GM18519 (cell line): ENCODE data around the gene MIDN.

Experiments used
- ATAC-seq: cut with Tn5 transposase; IDR thresholded peaks from one replicate; pipeline ENCODE4 v1.9.1; 2021; ENCODE audit warnings: mild to moderate bottlenecking, moderate library complexity; ENCODE audit not compliant: unreplicated experiment, low FRiP score

Gene MIDN

DNA sequence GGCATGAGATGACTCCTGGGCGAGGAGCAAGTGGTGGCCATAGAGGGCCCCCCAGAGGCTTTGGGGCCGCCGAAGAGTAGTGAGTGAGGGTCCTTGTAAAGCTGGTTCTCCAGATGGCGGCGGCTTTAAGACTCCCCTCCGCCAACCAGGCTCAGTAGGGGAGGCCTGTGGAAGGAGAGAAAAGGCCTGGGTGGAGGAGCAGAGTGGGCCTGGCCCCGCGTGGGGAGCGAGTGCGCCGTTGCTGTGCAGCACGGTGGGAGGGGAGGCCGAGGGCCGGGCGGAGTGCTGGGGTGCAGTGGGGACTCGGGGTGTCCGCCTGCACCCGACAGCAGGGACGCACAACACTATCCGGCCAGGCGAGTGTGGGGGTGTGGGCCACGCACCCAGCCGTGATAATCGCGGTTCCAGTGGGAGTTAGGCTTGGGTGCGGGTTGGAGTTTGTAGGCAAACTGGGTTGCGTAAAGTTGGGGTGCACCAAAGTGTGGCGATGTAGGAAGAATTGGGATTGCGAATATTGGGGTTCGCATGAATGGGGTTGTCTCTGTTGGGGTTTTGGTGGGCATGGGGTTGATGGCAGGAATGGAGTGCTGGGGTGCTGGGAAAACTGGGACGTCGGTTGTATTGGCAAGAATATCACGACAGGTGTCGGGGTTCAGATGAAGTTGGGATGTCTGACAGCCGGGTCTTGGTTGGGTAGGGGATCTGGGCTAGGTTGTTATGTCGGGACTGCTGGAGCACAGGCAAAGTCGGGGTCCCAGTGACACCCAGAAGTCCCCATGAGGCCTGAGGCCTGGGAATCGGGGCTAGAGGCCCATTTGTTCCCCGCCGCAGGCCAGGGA, 20.1 kb downstream of the MIDN start:
- no peak for ATAC-seq

DNA sequence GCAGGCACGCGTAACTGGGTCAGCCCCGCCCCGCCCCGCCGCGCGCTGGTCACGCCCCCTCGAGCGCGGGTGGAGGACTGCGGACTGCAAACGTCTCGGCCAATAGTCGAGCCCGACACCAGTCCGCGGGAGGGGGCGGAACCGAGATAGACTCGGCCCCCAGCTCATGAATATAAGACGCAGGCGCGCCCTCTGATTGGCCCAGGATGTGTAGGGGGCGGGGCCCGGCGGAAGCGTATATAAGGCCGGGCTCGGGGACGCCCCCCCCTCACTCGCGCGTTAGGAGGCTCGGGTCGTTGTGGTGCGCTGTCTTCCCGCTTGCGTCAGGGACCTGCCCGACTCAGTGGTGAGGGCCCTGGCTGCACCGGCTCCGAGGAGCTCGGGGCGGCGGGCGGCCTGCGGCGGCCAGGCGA, 20.7 kb downstream of the MIDN start, which contains the start of gene CIRBP:
CIRBP (plus strand) TSS at position 268 of the 413 bp plus-strand sequence. CDS start 1,602 bp downstream, outside the sequence.
- peak; percentile 32 for ATAC-seq

DNA sequence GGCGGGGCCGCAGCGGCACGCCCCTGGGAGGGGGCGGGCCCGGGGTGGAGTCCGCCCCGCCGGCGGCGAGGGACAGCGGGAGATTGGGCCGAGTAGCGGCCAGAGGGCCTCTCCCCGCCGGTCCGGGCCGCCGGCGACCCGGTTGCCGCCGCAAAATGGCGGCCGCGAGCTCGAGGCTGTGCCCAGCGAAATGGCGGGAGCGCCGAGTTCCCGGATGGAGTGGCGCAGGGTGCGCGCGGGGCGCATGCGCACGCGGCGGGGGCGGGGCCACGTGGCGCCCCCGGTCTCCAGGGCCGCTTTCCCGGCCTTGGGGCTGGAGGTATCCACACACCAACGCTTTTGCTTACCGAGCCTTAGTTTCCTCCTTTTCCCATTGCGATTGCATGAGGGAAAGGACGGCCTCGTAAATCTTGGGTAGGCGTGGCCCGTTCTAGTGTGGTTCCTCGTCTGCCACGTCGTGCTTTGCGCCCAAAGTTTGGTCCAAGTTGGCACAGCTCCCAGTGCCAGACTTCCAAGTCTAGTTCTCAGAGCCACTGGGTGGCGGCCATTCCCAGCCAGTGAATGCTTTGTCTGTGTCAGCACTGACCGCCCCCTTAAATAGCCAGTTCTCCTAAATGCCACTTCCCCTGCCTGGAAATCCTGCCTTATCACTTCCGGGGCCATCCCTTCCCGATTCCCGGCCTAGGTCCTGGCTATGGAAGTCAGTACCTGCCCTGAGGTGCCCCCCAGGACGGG, 21.3 kb downstream of the MIDN start:
- peak; percentile 17 for ATAC-seq

DNA sequence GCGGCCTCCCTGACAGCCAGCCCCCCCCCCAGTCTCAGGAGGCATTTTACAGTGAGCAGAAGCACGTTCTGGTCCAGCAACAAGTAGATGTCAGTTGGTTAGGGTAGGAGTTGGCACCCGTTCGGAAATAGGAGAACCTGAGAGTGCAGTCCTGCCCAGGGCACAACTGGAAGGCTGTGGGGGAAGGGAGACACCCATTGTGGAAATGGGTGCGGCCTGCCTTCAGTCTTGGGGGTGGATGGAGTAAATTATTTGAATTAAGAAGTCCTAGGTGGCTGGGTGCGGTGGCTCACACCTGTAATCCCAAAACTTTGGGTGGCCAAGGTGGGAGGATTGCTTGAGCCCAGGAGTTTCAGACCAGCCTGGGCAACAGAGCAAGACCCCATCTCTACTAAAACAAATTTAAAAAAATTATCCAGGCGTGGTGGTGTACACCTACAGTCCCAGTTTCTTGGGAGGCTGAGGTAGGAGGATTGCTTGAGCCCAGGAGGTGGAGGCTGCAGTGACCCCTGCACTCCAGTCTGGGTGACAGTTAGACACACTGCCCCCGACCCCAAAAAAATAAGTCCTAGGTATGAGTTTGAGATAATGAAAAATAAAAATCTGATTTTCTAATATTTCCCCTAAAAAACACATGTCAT, 21.9 kb downstream of the MIDN start:
- no peak for ATAC-seq

DNA sequence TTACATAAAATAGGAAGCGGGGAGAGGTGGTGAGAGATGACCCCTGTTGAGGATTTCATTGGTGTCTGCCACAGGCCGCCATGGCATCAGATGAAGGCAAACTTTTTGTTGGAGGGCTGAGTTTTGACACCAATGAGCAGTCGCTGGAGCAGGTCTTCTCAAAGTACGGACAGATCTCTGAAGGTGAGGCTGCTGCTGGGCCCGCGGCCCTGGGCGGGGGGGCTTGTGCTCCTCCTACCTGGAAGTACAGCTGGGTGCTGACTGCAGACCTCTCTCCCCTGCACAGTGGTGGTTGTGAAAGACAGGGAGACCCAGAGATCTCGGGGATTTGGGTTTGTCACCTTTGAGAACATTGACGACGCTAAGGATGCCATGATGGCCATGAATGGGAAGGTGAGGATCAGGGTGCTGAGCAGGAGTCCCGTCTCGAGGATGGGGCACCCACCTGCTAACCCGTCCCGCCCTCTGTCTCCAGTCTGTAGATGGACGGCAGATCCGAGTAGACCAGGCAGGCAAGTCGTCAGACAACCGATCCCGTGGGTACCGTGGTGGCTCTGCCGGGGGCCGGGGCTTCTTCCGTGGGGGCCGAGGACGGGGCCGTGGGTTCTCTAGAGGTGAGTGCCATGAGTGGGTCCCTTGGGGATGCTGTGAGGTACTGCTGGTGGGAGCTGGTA, 22.6 kb downstream of the MIDN start:
- no peak for ATAC-seq

DNA sequence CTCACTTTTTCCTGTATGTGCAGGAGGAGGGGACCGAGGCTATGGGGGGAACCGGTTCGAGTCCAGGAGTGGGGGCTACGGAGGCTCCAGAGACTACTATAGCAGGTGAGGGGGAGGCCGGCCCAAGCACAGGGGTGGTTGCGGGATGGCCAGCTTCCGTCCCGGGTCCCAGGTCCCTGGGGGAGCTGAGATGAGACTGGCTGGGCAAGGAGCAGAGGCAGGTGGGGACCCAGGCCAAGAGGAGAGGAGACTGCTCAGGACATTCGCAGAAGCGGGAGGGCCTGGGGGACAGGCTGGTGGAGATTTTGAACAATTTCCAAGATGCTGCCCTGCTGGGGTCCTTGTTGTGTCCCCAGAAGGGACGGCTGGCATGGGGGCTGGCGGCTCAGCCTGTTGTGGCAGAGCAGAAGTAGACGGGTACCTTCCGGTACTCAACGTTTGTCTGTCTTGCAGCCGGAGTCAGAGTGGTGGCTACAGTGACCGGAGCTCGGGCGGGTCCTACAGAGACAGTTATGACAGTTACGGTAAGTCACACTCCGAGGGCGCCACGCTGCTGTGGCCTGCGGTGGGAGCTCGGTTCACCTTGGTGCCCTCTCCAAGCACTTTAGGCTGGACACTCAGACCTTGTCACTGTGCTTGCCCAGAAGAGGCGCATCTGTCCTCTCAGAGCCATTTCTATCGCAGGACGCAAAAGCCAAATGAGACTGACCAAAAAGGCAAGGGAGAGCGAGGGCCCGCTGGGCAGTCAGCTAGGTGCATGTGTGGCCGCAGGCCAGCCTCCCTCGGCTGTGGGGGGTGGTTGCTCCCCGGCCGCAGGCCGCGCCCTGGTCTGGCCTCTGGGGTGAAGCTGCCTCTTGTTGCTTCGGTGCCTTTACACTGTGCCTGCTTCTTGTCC, 23.4 kb downstream of the MIDN start:
- ATAC-seq: no peak

DNA sequence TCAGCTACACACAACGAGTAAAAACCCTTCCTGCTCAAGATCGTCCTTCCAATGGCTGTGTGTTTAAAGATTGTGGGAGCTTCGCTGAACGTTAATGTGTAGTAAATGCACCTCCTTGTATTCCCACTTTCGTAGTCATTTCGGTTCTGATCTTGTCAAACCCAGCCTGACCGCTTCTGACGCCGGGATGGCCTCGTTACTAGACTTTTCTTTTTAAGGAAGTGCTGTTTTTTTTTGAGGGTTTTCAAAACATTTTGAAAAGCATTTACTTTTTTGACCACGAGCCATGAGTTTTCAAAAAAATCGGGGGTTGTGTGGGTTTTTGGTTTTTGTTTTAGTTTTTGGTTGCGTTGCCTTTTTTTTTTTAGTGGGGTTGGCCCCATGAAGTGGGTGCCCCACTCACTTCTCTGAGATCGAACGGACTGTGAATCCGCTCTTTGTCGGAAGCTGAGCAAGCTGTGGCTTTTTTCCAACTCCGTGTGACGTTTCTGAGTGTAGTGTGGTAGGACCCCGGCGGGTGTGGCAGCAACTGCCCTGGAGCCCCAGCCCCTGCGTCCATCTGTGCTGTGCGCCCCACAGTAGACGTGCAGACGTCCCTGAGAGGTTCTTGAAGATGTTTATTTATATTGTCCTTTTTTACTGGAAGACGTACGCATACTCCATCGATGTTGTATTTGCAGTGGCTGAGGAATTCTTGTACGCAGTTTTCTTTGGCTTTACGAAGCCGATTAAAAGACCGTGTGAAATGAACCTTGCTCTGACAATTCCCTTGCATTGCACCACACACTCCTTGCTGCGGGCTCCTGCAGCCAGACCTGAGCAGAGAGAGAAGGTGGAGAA, 24.3 kb downstream of the MIDN start:
- ATAC-seq: no peak

DNA sequence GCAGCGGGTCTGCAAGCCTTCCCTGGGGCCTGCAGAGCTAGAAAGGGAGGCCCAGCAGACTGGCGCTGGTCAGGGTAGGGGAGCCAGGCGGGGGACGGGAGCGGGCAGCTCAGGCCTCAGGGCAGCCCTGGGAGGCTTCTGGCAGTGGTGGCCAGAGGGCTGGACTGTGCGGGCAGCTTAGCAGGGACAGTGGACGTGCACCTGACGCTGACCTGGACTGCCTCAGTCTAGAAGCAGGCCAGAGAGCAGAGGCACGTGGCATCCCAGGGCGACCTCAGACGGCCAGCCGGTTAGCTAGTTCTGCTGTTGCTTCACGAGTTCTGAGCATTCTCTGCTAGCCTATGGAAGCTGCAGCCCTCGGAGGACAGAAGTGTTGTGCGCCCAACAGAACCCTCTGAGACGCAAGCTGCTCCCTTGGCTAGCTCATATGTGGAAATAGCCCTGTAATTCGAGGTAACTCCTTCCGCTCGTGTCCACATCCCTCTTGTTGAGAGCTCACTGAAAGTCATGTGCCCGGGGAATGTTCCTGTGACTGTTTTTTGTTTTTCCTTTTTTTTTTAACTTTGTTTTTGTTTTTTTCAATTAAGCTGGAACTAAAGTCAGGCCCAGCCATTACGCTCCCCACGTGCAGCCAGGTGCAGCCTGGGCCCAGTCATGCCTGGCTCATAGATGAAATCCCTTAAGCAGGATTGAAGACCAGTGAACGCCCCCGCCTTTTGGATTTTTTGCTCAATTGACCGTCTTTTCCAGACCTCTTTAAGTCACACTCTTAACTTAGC, 25.1 kb downstream of the MIDN start:
- ATAC-seq: no peak

DNA sequence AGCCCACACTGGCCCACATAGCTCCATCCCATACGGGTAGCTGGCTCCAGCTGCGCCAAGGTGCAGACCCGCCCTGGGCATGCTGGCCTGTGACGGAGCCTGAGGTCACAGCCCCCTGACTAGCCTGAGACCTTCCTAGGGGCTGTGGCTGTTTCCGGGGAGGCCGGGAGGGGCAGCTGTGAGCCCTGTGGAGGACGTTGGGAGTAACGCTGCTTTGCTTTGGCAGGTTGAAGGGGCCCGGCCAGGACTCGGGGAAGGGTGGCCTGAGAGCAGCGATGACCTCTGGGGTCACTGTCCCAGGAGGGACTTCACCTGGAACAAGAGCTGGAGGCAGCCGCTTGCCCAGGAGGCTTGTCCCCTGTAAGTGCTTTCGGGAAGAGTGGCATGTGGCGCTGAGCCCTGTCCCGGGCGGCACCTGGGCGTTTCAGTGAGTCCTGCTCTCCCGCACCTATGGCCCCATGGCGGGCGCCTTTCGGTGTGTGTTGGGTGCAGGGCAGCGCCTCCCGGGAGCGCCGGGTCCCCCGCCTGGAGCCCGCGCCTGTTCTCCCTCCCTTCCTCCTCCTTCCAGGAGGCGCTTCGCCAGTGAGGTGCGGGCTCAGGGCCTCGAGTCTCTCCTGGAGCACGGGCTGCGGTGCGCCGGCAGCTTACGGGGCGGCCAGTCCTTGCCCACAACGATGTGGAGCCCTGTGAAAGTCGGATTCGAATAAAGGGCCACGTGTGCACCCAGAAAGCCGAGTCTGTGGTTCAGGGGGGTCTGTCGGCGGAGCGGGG, 25.9 kb downstream of the MIDN start:
- no peak for ATAC-seq

DNA sequence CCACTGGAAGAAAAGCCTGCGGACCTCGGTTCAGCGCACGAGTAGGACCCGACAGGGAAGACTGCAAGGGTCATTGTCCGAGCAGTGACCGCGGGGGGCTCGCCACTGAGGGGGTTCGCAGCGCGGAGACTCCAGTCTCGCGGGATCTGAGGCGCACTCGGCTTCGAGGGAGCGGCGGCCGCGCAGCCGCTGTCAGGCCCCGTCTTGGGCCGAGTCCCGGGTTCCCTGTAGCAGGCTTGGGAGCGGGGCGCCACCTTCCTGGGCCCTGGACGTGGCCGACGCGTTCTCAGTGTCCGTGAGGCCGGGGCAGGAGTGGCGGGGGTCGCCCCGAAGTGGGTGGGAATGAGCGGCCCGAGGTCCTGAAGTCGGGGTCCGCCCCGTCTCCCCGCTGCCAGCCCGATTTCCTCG, 26.5 kb downstream of the MIDN start:
- ATAC-seq: no peak

DNA sequence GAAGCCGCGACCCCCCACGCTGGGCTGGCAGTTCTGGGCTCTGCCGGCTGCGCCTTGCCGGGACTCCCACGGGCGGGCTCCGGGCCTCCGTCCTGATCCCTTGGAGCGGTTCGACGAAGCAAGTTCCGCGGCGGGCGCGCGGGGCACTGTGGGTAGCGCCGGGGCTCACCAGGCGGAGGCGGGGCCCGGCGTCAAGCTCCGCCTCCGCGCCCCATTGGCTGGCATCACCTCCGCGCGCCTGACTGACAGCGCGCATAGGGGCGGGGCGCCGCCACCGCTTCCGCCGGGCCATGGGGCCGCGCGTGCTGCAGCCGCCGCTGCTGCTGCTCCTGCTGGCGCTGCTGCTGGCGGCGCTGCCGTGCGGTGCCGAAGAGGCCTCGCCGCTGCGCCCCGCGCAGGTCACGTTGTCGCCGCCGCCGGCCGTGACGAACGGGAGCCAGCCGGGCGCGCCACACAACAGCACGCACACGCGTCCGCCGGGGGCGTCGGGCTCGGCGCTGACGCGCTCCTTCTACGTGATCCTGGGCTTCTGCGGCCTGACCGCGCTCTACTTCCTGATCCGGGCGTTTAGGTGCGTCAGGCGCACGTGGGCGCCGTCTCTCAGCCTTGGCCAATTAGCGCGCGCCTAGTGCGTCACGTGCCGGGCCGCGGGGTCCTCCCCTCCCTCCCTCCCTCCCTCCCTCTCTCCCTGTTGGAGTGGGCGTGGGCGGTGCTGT, 27.0 kb downstream of the MIDN start, which contains the start of gene FAM174C:
FAM174C (plus strand) TSS at position 271 of the 716 bp plus-strand sequence; CDS start at position 291, 20 bp downstream.
- ATAC-seq: peak; percentile 57

DNA sequence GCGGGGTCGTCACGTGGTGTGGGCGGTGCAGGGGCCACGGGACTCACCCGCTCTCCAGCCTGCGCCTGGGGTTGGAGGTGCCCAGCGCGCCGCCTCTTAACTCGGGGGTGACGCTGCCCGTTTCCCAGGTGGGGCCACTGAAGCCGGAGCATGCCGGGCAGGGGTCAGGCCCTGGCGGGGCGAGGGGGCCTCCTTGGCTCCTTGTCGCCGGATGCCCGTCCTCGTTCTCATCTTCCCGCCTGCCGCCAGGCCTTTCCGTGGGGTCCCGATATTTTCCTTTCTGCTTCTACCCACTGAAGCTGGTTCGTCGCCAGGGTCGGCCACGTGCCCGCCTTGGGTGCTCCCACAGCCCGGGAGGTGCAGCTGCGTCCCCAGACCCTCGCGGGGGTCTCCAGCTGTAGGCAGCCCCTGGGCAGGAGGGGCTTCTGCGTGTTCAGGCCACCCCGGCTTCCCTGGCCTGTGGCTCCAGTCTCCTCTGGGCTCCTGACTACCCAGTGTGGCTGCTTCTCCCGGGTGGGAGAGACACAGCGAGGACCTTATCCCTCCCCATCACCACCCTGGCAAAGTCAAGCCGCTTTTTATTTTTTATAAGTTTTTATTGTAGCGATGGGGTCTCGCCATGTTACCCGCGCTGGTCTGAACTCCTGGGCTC, 27.7 kb downstream of the MIDN start:
- no peak for ATAC-seq

DNA sequence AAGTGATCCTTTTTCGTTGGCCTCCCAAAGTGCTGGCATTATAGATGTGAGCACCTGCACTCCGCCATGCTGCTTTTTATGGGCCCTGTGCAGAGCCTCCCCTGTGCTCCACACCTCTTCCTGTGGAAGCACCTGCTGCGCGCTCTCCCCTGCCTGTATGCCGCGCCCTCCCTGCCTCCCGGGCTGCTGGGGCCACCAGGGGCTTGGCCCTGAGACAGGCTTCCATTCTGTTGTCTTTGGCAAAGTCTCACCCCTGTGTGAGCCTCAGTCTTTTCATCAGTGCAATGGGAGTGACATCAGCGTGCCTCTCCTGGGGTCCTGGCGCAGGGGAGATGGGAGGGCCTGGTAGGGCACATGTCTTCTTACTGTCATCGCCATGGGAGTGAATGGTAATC, 28.2 kb downstream of the MIDN start:
- ATAC-seq: no peak

DNA sequence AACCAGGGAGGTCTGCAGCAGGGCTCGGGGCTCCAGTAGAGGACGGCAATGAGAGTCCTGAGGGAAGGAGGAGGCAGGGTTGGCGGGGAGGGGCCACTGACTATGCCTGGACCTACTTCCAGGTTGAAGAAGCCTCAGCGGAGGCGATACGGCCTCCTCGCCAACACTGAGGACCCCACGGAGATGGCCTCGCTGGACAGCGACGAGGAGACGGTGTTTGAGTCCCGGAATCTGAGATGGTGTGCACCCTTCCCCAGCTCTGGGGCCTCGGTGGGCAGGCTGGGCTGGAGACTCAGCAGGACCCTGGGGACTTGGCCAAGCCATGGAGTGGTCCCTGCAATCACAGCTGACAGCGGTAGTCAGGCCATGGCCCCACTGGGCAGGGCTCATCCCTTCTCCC, 28.7 kb downstream of the MIDN start:
- no peak for ATAC-seq

DNA sequence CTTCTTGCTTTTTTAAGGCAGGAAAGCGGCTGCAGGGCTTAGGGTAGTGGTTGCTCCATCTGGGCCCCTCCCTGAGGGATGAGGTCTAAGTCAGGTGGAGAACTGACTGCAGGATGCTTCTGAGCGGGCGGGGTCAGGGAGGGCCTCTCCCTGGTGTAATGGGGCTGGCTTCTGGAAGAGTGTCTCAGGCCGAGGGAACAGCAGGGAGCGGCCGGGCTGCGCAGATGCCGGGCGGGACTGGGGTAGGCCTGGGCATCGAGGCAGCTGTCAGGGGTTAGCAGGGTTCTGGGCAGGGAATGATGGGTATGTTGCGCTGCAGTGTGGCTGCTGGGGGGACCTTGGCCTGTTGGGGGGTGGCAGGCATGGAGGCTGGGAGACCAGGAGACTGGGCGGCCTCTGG, 29.7 kb downstream of the MIDN start:
- ATAC-seq: no peak
